ACC112 (cell line): ENCODE results near the gene CDCA4.
A peak's percentile ranks its signal among the peaks of the same experiment; 100 is the strongest.
"Not testable (repeated sequence)": the region's sequence is repeated elsewhere in the genome, so short reads cannot be mapped to it uniquely, and the experiment has no call there.

ENCODE experiments used
- H2AFZ ChIP-seq: fragments of 200-600 bp; sonication (generic); one replicate; pipeline ENCODE4 v1.6.0; 2017; ENCODE audit warnings: antibody characterized with exemption, low read length; ENCODE audit not compliant: unreplicated experiment
- H3K27ac ChIP-seq: fragments of 200-600 bp; sonication (generic); 2 replicates; pipeline ENCODE4 v1.5.1; 2014; ENCODE audit warnings: low read depth, mild to moderate bottlenecking, antibody characterized with exemption, low read length, moderate library complexity
- H3K27me3 ChIP-seq: fragments of 200-600 bp; sonication (generic); 2 replicates; pipeline ENCODE4 v1.6.1; 2014; ENCODE audit warnings: mild to moderate bottlenecking, antibody characterized with exemption, low read length, moderate library complexity, mixed read lengths; ENCODE audit not compliant: insufficient read depth
- H3K36me3 ChIP-seq: fragments of 200-600 bp; sonication (generic); 2 replicates; pipeline ENCODE4 v1.6.1; 2016; ENCODE audit warnings: mild to moderate bottlenecking, antibody characterized with exemption, low read length, moderate library complexity, mixed read lengths; ENCODE audit not compliant: insufficient read depth
- H3K4me1 ChIP-seq: fragments of 200-600 bp; sonication (generic); one replicate; pipeline ENCODE4 v1.6.1; 2016; ENCODE audit warnings: low read length, mixed read lengths; ENCODE audit not compliant: insufficient read depth, unreplicated experiment, control insufficient read depth
- H3K4me3 ChIP-seq: fragments of 200-600 bp; sonication (generic); 2 replicates; pipeline ENCODE4 v1.5.1; 2014; ENCODE audit warnings: mild to moderate bottlenecking, low read depth, low read length
- H3K79me2 ChIP-seq: fragments of 200-600 bp; sonication (generic); one replicate; pipeline ENCODE4 v1.6.0; 2016; ENCODE audit warnings: low read length; ENCODE audit not compliant: control insufficient read depth, unreplicated experiment, insufficient read depth

Gene CDCA4

GRCh38 chr14:105045710-105046326 is 24.9 kb upstream of the CDCA4 start:
- Histone ChIP-seq H3K79me2 (no peaks in the 10 kb centered on the region), H3K4me1 (no peaks in the 10 kb centered on the region), H3K27ac (no peak overlapping the region), H3K4me3 (no peak overlapping the region; the same call in 1 of the 2 replicates), H3K36me3 (no peaks in the 10 kb centered on the region), H2AFZ (no peak overlapping the region), H3K27me3 (no peaks in the 10 kb centered on the region)

DNA sequence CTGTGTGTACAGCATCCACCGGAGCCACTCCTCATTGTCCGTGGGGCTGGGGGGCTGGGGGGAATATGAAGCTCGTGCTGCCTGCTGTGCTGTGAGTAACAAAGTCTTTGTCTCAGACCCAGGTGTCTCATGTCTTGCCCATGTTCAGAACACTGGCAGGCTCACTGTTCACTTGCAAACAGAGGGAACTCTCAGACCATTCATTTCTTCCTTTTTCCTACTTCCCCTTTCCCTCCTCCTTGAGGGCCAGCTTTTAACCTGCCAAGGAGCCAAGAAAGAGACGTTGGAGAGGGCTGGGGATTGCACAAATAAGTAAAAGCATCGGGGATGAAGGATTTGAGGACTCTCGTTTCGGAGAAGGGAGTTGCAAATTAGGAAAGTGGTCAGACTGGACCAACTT is 22.8 kb upstream of the CDCA4 start:
- no peak overlapping the region for H2AFZ ChIP-seq
- no peak overlapping the region for H3K4me3 ChIP-seq
- no peaks in the 10 kb centered on the region for H3K27me3 ChIP-seq
- H3K36me3 ChIP-seq = no peaks in the 10 kb centered on the region
- H3K79me2 ChIP-seq = no peaks in the 10 kb centered on the region
- no peak overlapping the region for H3K27ac ChIP-seq
- H3K4me1 ChIP-seq = no peaks in the 10 kb centered on the region

DNA sequence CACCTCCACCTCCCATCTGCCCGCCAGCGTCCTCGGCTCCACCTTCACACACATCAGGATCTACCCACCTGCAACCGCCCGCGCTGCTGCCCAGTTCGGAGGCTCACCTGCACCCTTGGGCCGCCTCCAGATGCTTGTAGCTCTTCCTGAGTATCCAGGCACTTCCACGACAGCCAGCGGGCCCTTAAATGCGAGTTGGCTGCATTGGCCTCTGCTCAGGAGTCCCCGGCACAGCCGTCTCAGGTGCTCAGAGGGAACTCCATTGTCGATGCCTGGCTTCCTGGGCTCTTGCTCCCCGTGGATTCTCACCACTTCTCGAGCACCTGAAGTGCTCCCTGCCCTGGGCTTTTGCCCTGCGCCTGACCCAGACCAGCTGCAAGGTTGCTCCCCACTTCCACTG is 21.9 kb upstream of the CDCA4 start:
- H2AFZ ChIP-seq = no peak overlapping the region
- H3K36me3 ChIP-seq = no peaks in the 10 kb centered on the region
- no peak overlapping the region for H3K4me3 ChIP-seq
- no peaks in the 10 kb centered on the region for H3K27me3 ChIP-seq
- no peaks in the 10 kb centered on the region for H3K4me1 ChIP-seq
- H3K27ac ChIP-seq = no peak overlapping the region
- no peaks in the 10 kb centered on the region for H3K79me2 ChIP-seq

DNA sequence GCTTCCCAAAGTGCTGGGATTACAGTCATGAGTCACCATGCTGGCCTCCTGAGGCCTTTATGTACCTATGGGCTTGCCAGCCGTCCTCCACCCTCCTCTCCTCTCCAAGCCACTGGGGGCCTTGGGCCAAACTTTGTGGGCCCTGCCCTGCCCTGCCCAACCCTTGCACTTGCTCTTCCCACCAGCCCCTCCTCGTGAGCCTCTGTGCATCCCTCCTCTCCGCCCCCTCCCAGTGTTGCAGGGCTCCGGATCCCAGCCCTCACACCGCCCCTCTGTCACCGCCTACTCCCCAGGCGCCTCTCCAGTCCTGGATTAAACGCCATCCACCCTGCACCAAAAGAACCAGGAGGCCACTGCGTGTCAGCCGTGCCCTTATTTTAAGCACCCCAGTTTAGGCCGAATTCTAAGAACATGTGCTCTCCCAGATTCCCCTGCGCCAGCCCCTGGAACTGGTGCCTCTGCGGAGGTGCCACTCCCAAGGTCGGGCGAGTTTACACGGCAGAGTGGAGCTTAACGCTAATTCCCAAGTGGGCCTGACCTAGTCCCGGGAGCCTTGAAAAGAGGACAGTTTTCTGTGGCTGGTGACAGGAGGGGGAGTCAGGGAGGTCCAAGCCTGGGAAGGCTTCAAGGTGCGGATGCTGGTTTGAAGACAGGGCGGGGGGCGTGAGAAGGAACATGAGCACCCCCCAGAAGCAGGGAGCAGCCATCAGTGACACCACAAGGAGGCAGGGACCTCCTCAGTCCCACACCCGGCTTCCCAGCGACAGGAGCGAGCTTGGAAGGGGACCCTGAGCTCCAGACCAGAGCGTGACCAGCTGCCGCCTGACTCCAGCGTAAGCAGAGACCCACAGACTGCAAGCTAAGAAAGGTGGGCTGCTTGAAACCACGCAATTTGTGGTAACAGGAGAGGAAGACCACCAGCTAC is 21.2 kb upstream of the CDCA4 start:
- Histone ChIP-seq H3K4me1 (no peaks in the 10 kb centered on the region), H3K79me2 (no peaks in the 10 kb centered on the region), H3K27me3 (no peaks in the 10 kb centered on the region), H2AFZ (no peak overlapping the region), H3K4me3 (no peak overlapping the region), H3K36me3 (no peaks in the 10 kb centered on the region), H3K27ac (no peak overlapping the region)

- Histone ChIP-seq H3K36me3 (no peaks in the 10 kb centered on the region), H3K27ac (no peak overlapping the region), H2AFZ (no peak overlapping the region), H3K4me3 (no peak overlapping the region), H3K27me3 (no peaks in the 10 kb centered on the region), H3K79me2 (no peaks in the 10 kb centered on the region), H3K4me1 (no peaks in the 10 kb centered on the region)
Measured at GRCh38 chr14:105039458-105040205, 18.7 kb upstream of the CDCA4 start.

GRCh38 chr14:105035616-105036015 is 14.7 kb upstream of the CDCA4 start:
- H3K4me3 ChIP-seq, H2AFZ ChIP-seq, H3K27ac ChIP-seq, H3K4me1 ChIP-seq, H3K79me2 ChIP-seq, H3K27me3 ChIP-seq, H3K36me3 ChIP-seq: not testable (repeated sequence)

DNA sequence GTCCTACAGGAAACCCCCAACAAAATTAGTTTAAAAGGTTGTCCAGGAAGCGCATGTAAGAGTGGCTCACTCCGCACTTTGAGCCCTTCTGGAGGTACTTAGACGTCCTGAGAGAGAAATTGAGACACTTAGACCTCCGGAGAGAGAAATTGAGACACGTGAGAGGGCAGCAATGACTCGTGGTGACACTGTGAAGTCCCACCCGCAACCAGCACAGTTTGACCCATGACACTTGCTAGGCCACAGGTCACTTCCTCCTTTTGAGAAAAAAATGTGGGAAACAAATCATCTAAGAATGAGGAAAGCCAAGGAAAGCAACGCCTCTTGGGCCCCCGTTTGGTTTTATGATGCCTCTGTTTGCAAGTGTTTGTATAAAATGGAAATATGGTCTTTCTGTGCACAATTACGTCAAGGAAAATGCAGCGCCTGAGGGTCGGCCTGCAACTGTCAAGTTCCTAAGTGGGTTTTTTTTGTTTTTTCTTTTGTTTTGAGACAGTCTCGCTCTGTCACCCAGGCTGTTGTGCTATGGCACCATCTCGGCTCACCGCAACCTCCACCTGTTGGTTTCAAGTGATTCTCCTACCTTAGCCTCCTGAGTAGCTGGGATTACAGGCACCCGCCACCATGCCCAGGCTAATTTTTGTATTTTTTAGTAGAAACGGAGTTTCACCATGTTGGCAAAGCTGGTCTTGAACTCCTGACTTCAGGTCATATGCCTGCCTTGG is 13.6 kb upstream of the CDCA4 start:
- Histone ChIP-seq H3K36me3 (no peaks in the 10 kb centered on the region), H2AFZ (no peak overlapping the region), H3K4me1 (no peaks in the 10 kb centered on the region), H3K27me3 (no peaks in the 10 kb centered on the region), H3K79me2 (no peaks in the 10 kb centered on the region), H3K4me3 (no peak overlapping the region), H3K27ac (no peak overlapping the region)

GRCh38 chr14:105033412-105033900 is 12.6 kb upstream of the CDCA4 start:
- Histone ChIP-seq H2AFZ (peak overlapping the region; percentile 72), H3K4me3 (peak overlapping the region; percentile 67)
- H3K27ac ChIP-seq, H3K4me1 ChIP-seq, H3K27me3 ChIP-seq, H3K36me3 ChIP-seq, H3K79me2 ChIP-seq: not testable (repeated sequence)

GRCh38 chr14:105032451-105032901 is 11.6 kb upstream of the CDCA4 start:
- H2AFZ ChIP-seq, H3K36me3 ChIP-seq, H3K4me1 ChIP-seq, H3K27me3 ChIP-seq, H3K79me2 ChIP-seq, H3K4me3 ChIP-seq, H3K27ac ChIP-seq: not testable (repeated sequence)

DNA sequence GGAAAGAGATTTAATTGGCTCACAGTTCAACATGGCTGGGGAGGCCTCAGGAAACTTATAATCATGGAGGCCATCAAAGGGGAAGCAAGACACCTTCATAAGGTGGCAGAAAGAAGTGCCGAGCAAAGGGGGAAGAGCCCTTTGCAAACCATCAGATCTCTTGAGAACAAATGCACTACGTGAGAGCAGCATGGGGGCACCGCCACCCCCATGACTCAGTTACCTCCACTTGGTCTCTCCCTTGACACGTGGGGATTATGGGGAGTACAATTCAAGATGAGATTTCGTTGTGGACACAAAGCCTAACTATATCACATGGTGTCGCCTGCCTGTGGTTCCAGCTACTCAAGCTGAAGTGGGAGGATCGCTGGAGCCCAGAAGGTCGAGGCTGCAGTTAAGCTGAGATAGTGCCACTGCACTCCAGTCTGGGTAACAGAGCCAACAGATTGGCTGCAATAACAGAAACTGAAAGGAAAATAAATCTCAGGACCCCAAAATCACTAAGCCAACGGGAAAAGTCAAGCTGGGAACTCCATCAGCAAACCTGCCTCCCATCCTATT is 10.0 kb upstream of the CDCA4 start:
- H3K4me3 ChIP-seq = no peak overlapping the region
- no peak overlapping the region for H2AFZ ChIP-seq
- no peak overlapping the region for H3K27ac ChIP-seq
- no peaks in the 10 kb centered on the region for H3K27me3 ChIP-seq
- peaks cover 9% of the 10 kb centered on the region for H3K4me1 ChIP-seq
- no peaks in the 10 kb centered on the region for H3K36me3 ChIP-seq
- H3K79me2 ChIP-seq = no peaks in the 10 kb centered on the region
